ENCODE measurements around the gene CCDC107.

CCDC107 gene

GRCh38 chr9:35679766-35680330 lies 21.8 kb downstream of the CCDC107 start:
- no peaks in the 10 kb centered on the region for H3K9me3 ChIP-seq (ENCODE audit: control insufficient read depth, insufficient read depth, low read depth, low read length)
- POLR2A ChIA-PET: interaction anchor here (0.9 to 1.5 kb wide), 3 partner anchors 11 to 49 kb away, joined by 3 to 4 read pairs (median 4); no protein-coding TSS in a partner anchor
- no peak overlapping the region for H3K27ac ChIP-seq (ENCODE audit: extremely low read depth, low read depth, low read length)
- no peaks in the 10 kb centered on the region for H3K4me1 ChIP-seq (ENCODE audit: control insufficient read depth, insufficient read depth, low read length)
- CTCF ChIA-PET: interaction anchor here (0.6 to 1.6 kb wide), 3 partner anchors 12 to 51 kb away, joined by 3 to 14 read pairs (median 3); no protein-coding TSS in a partner anchor
- H3K36me3 ChIP-seq (ENCODE audit: control insufficient read depth in 2 of 2, insufficient read depth in 1 of 2, low read length in 2 of 2): peaks cover 0 to 24% of the 10 kb centered on the region in 2 experiments; a peak in 1 of 3 replicates
- TF ChIP-seq ZNF558 (tag by site-specific recombination; IDR thresholded peaks at IDR 0.05) (no peak), ZNF202 (tag by site-specific recombination; IDR thresholded peaks at IDR 0.05; ENCODE audit: borderline replicate concordance) (no peak), ZNF266 (tag by site-specific recombination; IDR thresholded peaks at IDR 0.05; ENCODE audit: low read depth) (no peak), ZBTB44 (tag by site-specific recombination; IDR thresholded peaks at IDR 0.05) (no peak), WT1 (tag by site-specific recombination; IDR thresholded peaks at IDR 0.05) (no peak), ZNF426 (tag by site-specific recombination; IDR thresholded peaks at IDR 0.05) (no peak), ZNF214 (tag by site-specific recombination; IDR thresholded peaks at IDR 0.05; ENCODE audit: borderline replicate concordance) (no peak), ZNF280C (tag by site-specific recombination; IDR thresholded peaks at IDR 0.05) (no peak), ZNF404 (tag by site-specific recombination; IDR thresholded peaks at IDR 0.05) (no peak), ZNF776 (tag by site-specific recombination; IDR thresholded peaks at IDR 0.05; ENCODE audit: borderline replicate concordance) (no peak)
- H3K4me3 ChIP-seq (ENCODE audit: low read depth, low read length): no peak overlapping the region

GRCh38 chr9:35680331-35681105 lies 22.4 kb downstream of the CCDC107 start:
- Histone ChIP-seq H3K27ac (ENCODE audit: extremely low read depth, low read depth, low read length) (no peak overlapping the region), H3K4me1 (ENCODE audit: control insufficient read depth, insufficient read depth, low read length) (no peaks in the 10 kb centered on the region), H3K36me3 (ENCODE audit: control insufficient read depth in 2 of 2, insufficient read depth in 1 of 2, low read length in 2 of 2) (peaks cover 0 to 31% of the 10 kb centered on the region in 2 experiments; a peak in 1 of 3 replicates), H3K4me3 (ENCODE audit: low read depth, low read length) (no peak overlapping the region), H3K9me3 (ENCODE audit: control insufficient read depth, insufficient read depth, low read depth, low read length) (no peaks in the 10 kb centered on the region)
- CTCF ChIA-PET: interaction anchor here (0.6 to 1.6 kb wide), 3 partner anchors 16 to 50 kb away, joined by 3 to 14 read pairs (median 3); no protein-coding TSS in a partner anchor
- TF ChIP-seq ZNF174 (tag by site-specific recombination; IDR thresholded peaks at IDR 0.05) (no peak), ZNF704 (tag by site-specific recombination; IDR thresholded peaks at IDR 0.05) (no peak), RBAK (tag by site-specific recombination; IDR thresholded peaks at IDR 0.05) (no peak), ZNF2 (tag by site-specific recombination; IDR thresholded peaks at IDR 0.05) (no peak), SP2 (tag by site-specific recombination; IDR thresholded peaks at IDR 0.05) (no peak)
- POLR2A ChIA-PET: interaction anchor here (0.9 to 1.5 kb wide), 3 partner anchors 10 to 48 kb away, joined by 3 to 4 read pairs (median 4); no protein-coding TSS in a partner anchor

All from HEK293 (cell line).